Right lobe of liver (tissue), 4 donors: Measurements from ENCODE around the gene SLC24A4.

ENCODE experiments used
- POLR2A ChIP-seq: fragments of 450-650 bp; IDR thresholded peaks from one replicate; pipeline ENCODE4 v1.6.1; 2017; ENCODE audit warnings: antibody characterized with exemption, mild to moderate bottlenecking
- TF ChIP-seq, protein P1 (sequence below), 4 donors: fragments of 200-600 bp in 3 of 4; fragments of 450-650 bp in 1 of 4; IDR thresholded peaks; one replicate each; pipeline versions ENCODE4 v1.5.1 to v1.8.0; 2016 to 2022; ENCODE audit warnings: antibody characterized with exemption in 4 of 4, mild to moderate bottlenecking in 2 of 4
- donor health status: DM: no; HTN: no; CAD: no.
- donor health status: DM: no; HTN: no; CAD: no.
- donor health status: DM: no; HTN: yes; CAD: no.

- TF ChIP-seq, protein P1, sequence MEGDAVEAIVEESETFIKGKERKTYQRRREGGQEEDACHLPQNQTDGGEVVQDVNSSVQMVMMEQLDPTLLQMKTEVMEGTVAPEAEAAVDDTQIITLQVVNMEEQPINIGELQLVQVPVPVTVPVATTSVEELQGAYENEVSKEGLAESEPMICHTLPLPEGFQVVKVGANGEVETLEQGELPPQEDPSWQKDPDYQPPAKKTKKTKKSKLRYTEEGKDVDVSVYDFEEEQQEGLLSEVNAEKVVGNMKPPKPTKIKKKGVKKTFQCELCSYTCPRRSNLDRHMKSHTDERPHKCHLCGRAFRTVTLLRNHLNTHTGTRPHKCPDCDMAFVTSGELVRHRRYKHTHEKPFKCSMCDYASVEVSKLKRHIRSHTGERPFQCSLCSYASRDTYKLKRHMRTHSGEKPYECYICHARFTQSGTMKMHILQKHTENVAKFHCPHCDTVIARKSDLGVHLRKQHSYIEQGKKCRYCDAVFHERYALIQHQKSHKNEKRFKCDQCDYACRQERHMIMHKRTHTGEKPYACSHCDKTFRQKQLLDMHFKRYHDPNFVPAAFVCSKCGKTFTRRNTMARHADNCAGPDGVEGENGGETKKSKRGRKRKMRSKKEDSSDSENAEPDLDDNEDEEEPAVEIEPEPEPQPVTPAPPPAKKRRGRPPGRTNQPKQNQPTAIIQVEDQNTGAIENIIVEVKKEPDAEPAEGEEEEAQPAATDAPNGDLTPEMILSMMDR (IDR thresholded peaks at IDR 0.05): no peak
- no peak for TF ChIP-seq POLR2A
These were observed 30.5 kb downstream of the SLC24A4 start for GRCh38 chr14:92353447-92353846.
